ENCODE results near the gene EZH2.

- TF ChIP-seq POLR2A (IDR thresholded peaks at IDR 0.05; ENCODE audit: low read depth, low read length) (no peak), CTCF (IDR thresholded peaks at IDR 0.05; ENCODE audit: extremely low read depth in 1 of 2, insufficient read depth in 1 of 2, low read depth in 1 of 2, low read length in 2 of 2) (no peak), MAX (IDR thresholded peaks at IDR 0.05; ENCODE audit: insufficient read depth, insufficient read length) (no peak), POLR2AphosphoS5 (IDR thresholded peaks at IDR 0.05; ENCODE audit: insufficient read depth, low read depth, low read length) (no peak), EZH2 (IDR thresholded peaks at IDR 0.05; ENCODE audit: borderline replicate concordance, low read depth, low read length, severe bottlenecking) (no peak), FOS (IDR thresholded peaks at IDR 0.05; ENCODE audit: borderline replicate concordance, insufficient read depth, low read length) (no peak)
Measured at GRCh38 chr7:148813890-148814289, 70.2 kb downstream of the EZH2 start.
